HEK293 (cell line): Measurements from ENCODE around the gene CNKSR3.

ENCODE experiments used
- CTCF ChIA-PET: fragments of 350-600 bp; formaldehyde crosslinking; extraction: SDS; loops from one replicate; lab custom pipeline; 2021; ENCODE audit warnings: antibody characterized with exemption; lab: Yijun Ruan, JAX
- POLR2A ChIA-PET: fragments of 300-600 bp; formaldehyde crosslinking; extraction: SDS; loops from one replicate; lab custom pipeline; 2020; ENCODE audit warnings: antibody characterized with exemption, inconsistent platforms; lab: Yijun Ruan, JAX
- H3K27ac ChIP-seq: fragments of 200-500 bp; sonication (Bioruptor generic); 2 replicates; pipeline ENCODE4 v1.5.1; 2014; ENCODE audit warnings: low read depth, low read length, control low read depth, inconsistent platforms; ENCODE audit errors: extremely low read depth
- H3K36me3 ChIP-seq, 2 experiments: fragments of 200-500 bp in 1 of 2; sonication (Bioruptor generic) in 1 of 2; 1 replicate in 1 of 2; 2 replicates in 1 of 2; pipeline ENCODE4 v1.5.1; 2014 to 2017; ENCODE audit warnings: inconsistent platforms in 2 of 2, low read length in 2 of 2; ENCODE audit not compliant: control insufficient read depth in 2 of 2, insufficient read depth in 1 of 2
- H3K4me1 ChIP-seq: fragments of 200-500 bp; sonication (Bioruptor generic); 2 replicates; pipeline ENCODE4 v1.5.1; 2014; ENCODE audit warnings: mild to moderate bottlenecking, low read length, inconsistent platforms; ENCODE audit not compliant: control insufficient read depth, insufficient read depth
- H3K4me3 ChIP-seq: 2 replicates; pipeline ENCODE4 v1.5.1; 2011; ENCODE audit warnings: low read depth, mild to moderate bottlenecking, control low read depth, low read length, moderate library complexity
- H3K9me3 ChIP-seq: fragments of 200-500 bp; sonication (Bioruptor generic); 2 replicates; pipeline ENCODE4 v1.5.1; 2014; ENCODE audit warnings: low read depth, low read length, inconsistent platforms; ENCODE audit not compliant: control insufficient read depth, insufficient read depth
- ELK4 ChIP-seq: IDR thresholded peaks from 2 replicates; pipeline ENCODE4 v1.6.1; 2011; ENCODE audit warnings: mild to moderate bottlenecking, low read depth, low read length, borderline replicate concordance
- GLIS2 ChIP-seq: fragments of 450-650 bp; formaldehyde crosslinking; IDR thresholded peaks from 2 replicates; pipeline ENCODE4 v1.5.1; 2016; ENCODE audit warnings: missing biosample characterization, missing genetic modification characterization
- HOXC10 ChIP-seq: sonication (generic); formaldehyde crosslinking; IDR thresholded peaks from 2 replicates; pipeline ENCODE4 v1.8.1; 2023; ENCODE audit warnings: mild to moderate bottlenecking, missing genetic modification reagents
- TRIM28 ChIP-seq: IDR thresholded peaks from 2 replicates; pipeline ENCODE4 v1.6.1; 2011; ENCODE audit warnings: low read length, control low read depth, borderline replicate concordance
- ZNF112 ChIP-seq: fragments of 450-650 bp; formaldehyde crosslinking; IDR thresholded peaks from 2 replicates; pipeline ENCODE4 v1.5.0; 2017; ENCODE audit warnings: missing biosample characterization, missing genetic modification characterization
- ZNF2 ChIP-seq: fragments of 450-650 bp; formaldehyde crosslinking; IDR thresholded peaks from 2 replicates; pipeline ENCODE4 v1.5.1; 2016; ENCODE audit warnings: missing biosample characterization, missing genetic modification characterization
- ZNF223 ChIP-seq: fragments of 450-650 bp; formaldehyde crosslinking; IDR thresholded peaks from 2 replicates; pipeline ENCODE4 v1.5.1; 2016; ENCODE audit warnings: missing biosample characterization, missing genetic modification characterization
- ZNF324 ChIP-seq: fragments of 450-650 bp; formaldehyde crosslinking; IDR thresholded peaks from 2 replicates; pipeline ENCODE4 v1.5.1; 2016; ENCODE audit warnings: missing biosample characterization, missing genetic modification characterization
- ZNF416 ChIP-seq: fragments of 450-650 bp; formaldehyde crosslinking; IDR thresholded peaks from 2 replicates; pipeline ENCODE4 v1.5.1; 2016; ENCODE audit warnings: missing biosample characterization, missing genetic modification characterization
- ZNF529 ChIP-seq: fragments of 450-650 bp; formaldehyde crosslinking; IDR thresholded peaks from 2 replicates; pipeline ENCODE4 v1.5.1; 2017; ENCODE audit warnings: missing genetic modification characterization, missing biosample characterization; ENCODE audit not compliant: insufficient replicate concordance
- ZNF544 ChIP-seq: fragments of 450-650 bp; formaldehyde crosslinking; IDR thresholded peaks from 2 replicates; pipeline ENCODE4 v1.5.0; 2017; ENCODE audit warnings: missing biosample characterization, missing genetic modification characterization
- ZNF548 ChIP-seq: fragments of 450-650 bp; formaldehyde crosslinking; IDR thresholded peaks from 2 replicates; pipeline ENCODE4 v1.5.1; 2016; ENCODE audit warnings: missing biosample characterization, missing genetic modification characterization
- ZNF555 ChIP-seq: fragments of 450-650 bp; formaldehyde crosslinking; conservative IDR thresholded peaks from 2 replicates; pipeline ENCODE4 v1.5.1; 2017; ENCODE audit warnings: missing biosample characterization, mild to moderate bottlenecking, missing genetic modification characterization, inconsistent platforms
- ZNF76 ChIP-seq: fragments of 450-650 bp; formaldehyde crosslinking; IDR thresholded peaks from 2 replicates; pipeline ENCODE4; 2016; ENCODE audit warnings: low read depth, missing biosample characterization, missing genetic modification characterization, borderline replicate concordance
- TF ChIP-seq, protein P1 (sequence below): fragments of 450-650 bp; formaldehyde crosslinking; IDR thresholded peaks from 2 replicates; pipeline ENCODE4 v1.5.1; 2016; ENCODE audit warnings: missing biosample characterization, missing genetic modification characterization
- TF ChIP-seq, protein P2 (sequence below): fragments of 450-650 bp; formaldehyde crosslinking; IDR thresholded peaks from 2 replicates; pipeline ENCODE4 v1.5.1; 2017; ENCODE audit warnings: missing biosample characterization, missing genetic modification characterization
- TF ChIP-seq, protein P3 (sequence below): fragments of 450-650 bp; formaldehyde crosslinking; IDR thresholded peaks from 2 replicates; pipeline ENCODE4; 2016; ENCODE audit warnings: missing biosample characterization, missing genetic modification characterization
- TF ChIP-seq, protein P4 (sequence below): fragments of 450-650 bp; formaldehyde crosslinking; IDR thresholded peaks from 2 replicates; pipeline ENCODE4 v1.5.1; 2016; ENCODE audit warnings: missing biosample characterization, missing genetic modification characterization
- TF ChIP-seq, protein P5 (sequence below): fragments of 450-650 bp; IDR thresholded peaks from 2 replicates; pipeline ENCODE4 v1.5.1; 2018; ENCODE audit warnings: missing biosample characterization, mild to moderate bottlenecking, missing genetic modification characterization

CNKSR3 gene

DNA sequence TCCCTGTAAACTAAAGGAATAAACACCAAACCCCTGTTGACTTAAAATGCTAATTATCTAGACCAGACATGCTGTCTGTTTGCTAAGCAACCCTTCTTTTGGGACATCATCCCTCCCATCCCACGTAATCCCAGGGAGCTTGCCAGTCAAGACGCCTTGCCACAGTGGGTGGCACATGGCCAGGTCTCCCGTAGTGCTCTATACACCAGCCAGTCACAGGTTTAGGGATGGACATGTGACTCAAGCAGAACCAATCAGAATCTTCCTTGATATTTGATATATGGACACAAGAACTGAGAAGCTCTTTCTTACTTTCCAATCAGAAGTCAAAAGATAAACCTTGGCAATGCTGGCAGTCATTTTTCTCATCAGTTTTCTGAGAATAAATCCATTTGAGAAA, 60.0 kb downstream of the CNKSR3 start:
- Histone ChIP-seq H3K27ac (no peak overlapping the region), H3K4me3 (no peak overlapping the region), H3K9me3 (no peaks in the 10 kb centered on the region), H3K4me1 (peaks cover 17% of the 10 kb centered on the region), H3K36me3 (peaks cover 5 to 6% of the 10 kb centered on the region in 2 experiments; a peak in 2 of 3 replicates)
- POLR2A ChIA-PET, result interaction anchor here (0.7 kb wide), 1 partner anchor 1044 kb away, joined by 3 read pairs; no protein-coding TSS in a partner anchor
- CTCF ChIA-PET, result no interaction called here
- TF ChIP-seq ZNF416 (tag by site-specific recombination) (no peak), ZNF548 (tag by site-specific recombination) (no peak), ZNF112 (no peak), ZNF324 (tag by site-specific recombination) (no peak), HOXC10 (CRISPR knock-in tag) (no peak), TRIM28 (no peak), ZNF223 (tag by site-specific recombination) (no peak), ZNF544 (tag by site-specific recombination) (no peak), ZNF76 (no peak), ZNF2 (tag by site-specific recombination) (no peak), ZNF555 (no peak), GLIS2 (tag by site-specific recombination) (no peak), ZNF529 (no peak), ELK4 (no peak)
- TF ChIP-seq, protein P1, sequence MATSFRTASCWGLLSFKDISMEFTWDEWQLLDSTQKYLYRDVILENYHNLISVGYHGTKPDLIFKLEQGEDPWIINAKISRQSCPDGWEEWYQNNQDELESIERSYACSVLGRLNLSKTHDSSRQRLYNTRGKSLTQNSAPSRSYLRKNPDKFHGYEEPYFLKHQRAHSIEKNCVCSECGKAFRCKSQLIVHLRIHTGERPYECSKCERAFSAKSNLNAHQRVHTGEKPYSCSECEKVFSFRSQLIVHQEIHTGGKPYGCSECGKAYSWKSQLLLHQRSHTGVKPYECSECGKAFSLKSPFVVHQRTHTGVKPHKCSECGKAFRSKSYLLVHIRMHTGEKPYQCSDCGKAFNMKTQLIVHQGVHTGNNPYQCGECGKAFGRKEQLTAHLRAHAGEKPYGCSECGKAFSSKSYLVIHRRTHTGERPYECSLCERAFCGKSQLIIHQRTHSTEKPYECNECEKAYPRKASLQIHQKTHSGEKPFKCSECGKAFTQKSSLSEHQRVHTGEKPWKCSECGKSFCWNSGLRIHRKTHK (tag by site-specific recombination), result no peak
- TF ChIP-seq, protein P2, sequence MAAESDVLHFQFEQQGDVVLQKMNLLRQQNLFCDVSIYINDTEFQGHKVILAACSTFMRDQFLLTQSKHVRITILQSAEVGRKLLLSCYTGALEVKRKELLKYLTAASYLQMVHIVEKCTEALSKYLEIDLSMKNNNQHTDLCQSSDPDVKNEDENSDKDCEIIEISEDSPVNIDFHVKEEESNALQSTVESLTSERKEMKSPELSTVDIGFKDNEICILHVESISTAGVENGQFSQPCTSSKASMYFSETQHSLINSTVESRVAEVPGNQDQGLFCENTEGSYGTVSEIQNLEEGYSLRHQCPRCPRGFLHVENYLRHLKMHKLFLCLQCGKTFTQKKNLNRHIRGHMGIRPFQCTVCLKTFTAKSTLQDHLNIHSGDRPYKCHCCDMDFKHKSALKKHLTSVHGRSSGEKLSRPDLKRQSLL (tag by site-specific recombination), result no peak
- TF ChIP-seq, protein P3, sequence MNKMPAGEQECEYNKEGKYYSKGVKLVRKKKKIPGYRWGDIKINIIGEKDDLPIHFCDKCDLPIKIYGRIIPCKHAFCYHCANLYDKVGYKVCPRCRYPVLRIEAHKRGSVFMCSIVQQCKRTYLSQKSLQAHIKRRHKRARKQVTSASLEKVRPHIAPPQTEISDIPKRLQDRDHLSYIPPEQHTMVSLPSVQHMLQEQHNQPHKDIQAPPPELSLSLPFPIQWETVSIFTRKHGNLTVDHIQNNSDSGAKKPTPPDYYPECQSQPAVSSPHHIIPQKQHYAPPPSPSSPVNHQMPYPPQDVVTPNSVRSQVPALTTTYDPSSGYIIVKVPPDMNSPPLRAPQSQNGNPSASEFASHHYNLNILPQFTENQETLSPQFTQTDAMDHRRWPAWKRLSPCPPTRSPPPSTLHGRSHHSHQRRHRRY (tag by site-specific recombination), result no peak
- TF ChIP-seq, protein P4, sequence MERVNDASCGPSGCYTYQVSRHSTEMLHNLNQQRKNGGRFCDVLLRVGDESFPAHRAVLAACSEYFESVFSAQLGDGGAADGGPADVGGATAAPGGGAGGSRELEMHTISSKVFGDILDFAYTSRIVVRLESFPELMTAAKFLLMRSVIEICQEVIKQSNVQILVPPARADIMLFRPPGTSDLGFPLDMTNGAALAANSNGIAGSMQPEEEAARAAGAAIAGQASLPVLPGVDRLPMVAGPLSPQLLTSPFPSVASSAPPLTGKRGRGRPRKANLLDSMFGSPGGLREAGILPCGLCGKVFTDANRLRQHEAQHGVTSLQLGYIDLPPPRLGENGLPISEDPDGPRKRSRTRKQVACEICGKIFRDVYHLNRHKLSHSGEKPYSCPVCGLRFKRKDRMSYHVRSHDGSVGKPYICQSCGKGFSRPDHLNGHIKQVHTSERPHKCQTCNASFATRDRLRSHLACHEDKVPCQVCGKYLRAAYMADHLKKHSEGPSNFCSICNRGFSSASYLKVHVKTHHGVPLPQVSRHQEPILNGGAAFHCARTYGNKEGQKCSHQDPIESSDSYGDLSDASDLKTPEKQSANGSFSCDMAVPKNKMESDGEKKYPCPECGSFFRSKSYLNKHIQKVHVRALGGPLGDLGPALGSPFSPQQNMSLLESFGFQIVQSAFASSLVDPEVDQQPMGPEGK, result no peak
- TF ChIP-seq, protein P5, sequence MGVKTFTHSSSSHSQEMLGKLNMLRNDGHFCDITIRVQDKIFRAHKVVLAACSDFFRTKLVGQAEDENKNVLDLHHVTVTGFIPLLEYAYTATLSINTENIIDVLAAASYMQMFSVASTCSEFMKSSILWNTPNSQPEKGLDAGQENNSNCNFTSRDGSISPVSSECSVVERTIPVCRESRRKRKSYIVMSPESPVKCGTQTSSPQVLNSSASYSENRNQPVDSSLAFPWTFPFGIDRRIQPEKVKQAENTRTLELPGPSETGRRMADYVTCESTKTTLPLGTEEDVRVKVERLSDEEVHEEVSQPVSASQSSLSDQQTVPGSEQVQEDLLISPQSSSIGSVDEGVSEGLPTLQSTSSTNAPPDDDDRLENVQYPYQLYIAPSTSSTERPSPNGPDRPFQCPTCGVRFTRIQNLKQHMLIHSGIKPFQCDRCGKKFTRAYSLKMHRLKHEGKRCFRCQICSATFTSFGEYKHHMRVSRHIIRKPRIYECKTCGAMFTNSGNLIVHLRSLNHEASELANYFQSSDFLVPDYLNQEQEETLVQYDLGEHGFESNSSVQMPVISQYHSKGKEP, result no peak
